ENCODE results near the gene RELN. TPM values are rescaled to one million over a fixed set of nuclear protein-coding genes. Genes with fewer than 3 reads are reported as not detected.
A peak's percentile ranks its signal among the peaks of the same experiment; 100 is the strongest.

RELN gene
- total RNA-seq, 1 donor from 2014 or later: 168 TPM

DNA sequence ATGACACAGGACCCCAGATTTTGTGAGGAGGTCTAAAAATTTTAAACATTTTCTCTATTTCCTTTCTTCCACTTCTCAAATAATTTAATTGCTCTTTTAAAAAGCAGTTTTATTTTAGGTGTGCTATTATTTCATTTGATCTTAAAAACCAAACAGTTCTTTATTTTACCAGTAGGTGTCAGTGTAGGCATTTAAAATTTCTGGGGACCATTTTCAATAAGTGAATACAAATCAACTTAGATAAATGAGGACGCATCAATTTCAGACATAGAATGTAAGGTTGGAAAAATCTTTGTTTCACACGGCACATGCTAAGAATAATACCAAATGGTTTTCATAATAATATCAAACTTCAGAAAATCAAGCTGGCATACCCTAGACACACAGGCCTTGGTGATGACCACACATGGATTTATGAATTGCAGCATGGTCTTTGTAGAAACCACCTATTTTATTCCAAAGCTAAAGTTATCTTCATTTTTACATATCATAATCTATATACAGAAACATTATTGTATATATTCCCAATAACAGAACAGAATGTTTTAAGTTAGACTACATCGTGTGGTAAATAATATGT, 415.9 kb downstream of the RELN start:
- intact Hi-C loops (cut with DNase I): no loop called here
- ATAC-seq: no peak
- DNase-seq (ENCODE audit: low spot score): no peak

DNA sequence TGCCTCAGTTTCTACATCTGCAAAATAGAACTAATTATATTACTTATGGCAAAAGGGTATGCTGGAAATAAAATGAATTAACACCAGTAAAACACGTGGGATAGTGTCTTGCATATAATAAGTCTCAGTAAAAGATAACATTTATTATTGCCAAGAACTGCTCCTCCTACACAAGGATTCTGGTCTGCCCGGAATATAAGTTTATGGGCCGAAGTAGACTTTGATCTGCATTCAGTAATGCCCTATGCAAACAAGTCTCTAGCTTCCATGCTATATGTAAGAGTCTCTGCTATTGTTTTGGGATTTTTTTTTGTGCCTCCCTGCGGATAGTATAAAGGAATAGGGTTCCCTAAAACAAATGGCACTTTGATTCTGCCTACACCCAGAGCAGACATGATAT, 417.9 kb downstream of the RELN start:
- intact Hi-C loops (cut with DNase I): no loop called here
- DNase-seq (ENCODE audit: low spot score) (no peak), ATAC-seq (no peak)

DNA sequence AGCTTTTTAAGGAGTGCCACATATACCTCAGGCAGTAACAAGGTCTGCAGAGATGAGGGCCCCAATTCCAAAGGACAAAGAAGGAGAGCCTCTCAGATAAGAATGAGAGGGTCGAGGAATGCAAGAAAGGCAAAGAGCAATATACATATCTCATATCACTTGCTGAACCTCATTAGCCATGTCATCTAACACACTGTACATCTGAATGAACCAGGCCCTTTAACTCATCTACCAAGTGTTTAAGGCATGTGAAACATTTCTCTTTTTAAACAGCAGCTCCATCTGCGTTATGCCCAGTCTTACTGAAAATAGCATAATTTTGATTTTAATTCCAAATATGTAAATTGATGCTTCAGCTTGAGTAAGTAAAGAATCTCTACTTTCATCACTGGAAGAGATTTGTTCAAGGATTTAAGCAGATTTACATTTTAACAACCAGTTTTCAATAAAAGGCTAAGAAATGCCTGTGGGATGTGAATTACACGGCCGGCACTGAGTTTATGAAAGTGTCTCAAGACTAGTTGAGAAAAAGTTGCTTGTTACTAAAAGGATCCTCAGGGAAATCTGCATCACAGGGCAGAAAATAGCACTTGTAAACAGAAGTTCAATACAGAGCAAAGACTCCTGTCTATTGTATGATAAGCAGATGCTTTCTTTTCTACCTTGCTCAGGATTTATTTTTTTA, 419.7 kb downstream of the RELN start:
- intact Hi-C loops (cut with DNase I): no loop called here
- DNase-seq (ENCODE audit: low spot score) (no peak), ATAC-seq (no peak)

GRCh38 chr7:103564416-103564815, 425.0 kb downstream of the RELN start:
- DNase-seq (ENCODE audit: low spot score): no peak
- no peak for ATAC-seq
- intact Hi-C loops (cut with DNase I): no loop called here

DNA sequence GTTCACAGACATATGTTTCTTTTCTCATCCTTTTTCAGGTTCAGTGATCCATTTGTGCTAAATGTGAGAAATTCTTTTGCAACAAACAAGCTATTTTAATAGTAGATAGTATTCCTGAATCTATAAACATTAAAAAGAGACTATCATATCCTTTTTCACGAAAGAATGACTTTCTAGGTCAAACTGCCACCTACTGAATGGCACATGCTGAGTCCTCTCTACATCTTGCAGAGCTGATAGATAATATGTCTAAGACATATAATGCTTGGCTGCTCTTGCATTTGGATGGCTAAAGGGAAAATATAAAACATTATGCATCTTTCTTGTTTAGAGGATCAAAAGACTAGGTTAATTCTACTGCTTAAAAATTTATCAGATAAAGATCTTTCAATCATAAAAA, 429.3 kb downstream of the RELN start:
- ATAC-seq (no peak), DNase-seq (ENCODE audit: low spot score) (no peak)
- intact Hi-C loops (cut with DNase I): no loop called here

- intact Hi-C loops (cut with DNase I): no loop called here
- no peak for DNase-seq (ENCODE audit: low spot score)
- ATAC-seq: no peak
Measured at GRCh38 chr7:103551016-103551415, 438.4 kb downstream of the RELN start.

DNA sequence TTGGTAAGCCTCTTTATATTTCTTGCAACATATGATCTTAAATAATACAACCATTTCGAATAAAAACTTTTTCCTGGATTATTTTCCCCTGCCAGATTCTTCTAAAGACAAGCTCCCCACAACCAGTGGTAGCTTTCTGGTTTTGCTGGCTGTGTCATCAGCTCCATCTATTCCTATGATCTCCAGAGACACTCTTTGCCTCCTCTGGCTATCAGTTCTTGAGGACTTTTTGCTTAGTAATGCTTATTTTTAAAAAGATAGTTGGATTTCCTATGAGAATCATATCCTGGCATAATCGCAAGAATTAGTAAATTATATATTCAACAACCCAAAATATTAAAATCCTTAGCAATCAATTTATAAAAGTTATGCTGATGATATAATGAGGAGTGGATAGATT, 439.7 kb downstream of the RELN start:
- no peak for DNase-seq (ENCODE audit: low spot score)
- intact Hi-C loops (cut with DNase I): no loop called here
- ATAC-seq: no peak

DNA sequence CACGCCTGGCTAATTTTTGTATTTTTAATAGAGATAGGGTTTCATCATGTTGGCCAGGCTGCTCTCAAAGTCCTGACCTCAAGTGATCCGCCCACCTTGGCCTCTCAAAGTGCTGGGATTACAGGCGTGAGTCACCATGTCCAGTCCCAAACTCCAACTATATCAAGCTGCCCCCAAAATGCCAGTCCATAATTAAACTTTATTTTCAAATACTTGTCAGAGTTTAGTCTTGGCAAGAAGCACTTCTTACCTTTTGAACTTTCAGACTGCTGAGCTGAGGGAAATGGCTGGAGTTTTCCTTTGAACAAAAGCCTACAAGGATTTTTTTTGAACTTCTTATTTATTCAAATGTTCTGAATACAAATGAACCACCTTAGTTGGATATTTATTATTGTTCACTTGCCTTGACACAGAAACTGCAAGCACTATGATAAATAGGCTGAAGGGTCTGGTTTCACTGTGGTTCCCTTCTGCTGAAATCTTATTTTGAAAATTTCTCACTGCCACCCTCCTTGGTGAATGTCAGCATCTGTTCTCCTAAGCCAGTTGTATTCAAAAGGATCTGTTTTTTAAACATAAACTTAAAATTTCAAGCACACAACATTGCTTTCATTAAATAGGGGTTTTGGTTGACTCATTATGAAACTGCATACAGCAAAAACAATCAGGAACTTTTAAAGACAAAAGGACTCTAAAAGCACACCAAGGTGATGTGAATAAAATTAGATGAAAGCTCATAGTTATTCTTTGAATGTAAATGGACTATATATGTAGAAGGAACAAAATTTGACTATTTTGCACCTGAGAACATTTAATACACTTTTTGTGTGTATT, 441.8 kb downstream of the RELN start:
- intact Hi-C loops (cut with DNase I): no loop called here
- no peak for DNase-seq (ENCODE audit: low spot score)
- no peak for ATAC-seq

DNA sequence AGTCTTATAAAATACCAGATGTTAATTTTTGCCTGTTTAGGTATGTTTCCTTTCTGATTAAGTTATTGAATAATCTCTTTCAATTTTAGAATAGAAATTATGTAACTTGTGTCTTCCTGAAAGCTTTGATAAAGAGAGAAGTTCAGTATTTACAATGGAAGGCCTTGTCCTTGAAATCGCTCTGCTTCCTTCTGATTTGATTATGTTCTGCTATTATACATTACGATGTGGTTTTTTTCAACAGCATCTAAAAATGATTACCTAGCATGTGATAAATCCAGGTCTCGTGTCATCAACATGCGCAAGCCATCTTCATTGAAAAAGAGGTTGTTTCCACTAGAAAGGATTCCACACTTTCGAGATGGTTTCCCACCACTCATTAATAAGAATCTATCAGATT, 447.0 kb downstream of the RELN start:
- DNase-seq (ENCODE audit: low spot score) (no peak), ATAC-seq (no peak)
- intact Hi-C loops (cut with DNase I): no loop called here

DNA sequence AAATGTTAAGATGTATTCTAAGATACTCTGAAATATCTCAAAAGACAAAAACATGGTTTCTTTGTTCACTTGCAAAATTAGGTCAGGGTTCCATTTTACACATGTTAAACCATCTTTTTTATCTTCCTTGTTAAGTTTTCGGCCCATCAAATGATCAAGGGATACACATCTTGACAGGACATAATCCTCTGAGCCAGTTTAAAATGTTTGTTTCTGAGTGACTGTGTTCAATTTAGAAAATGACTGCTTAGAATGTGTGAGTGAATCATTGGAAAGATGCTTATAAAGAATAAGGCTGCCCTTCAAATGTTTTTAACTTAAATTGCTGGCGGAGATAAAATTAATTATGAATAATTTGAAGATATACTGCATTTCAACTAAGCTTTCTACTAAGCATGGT, 447.5 kb downstream of the RELN start:
- no peak for DNase-seq (ENCODE audit: low spot score)
- ATAC-seq: no peak
- intact Hi-C loops (cut with DNase I): no loop called here

- ATAC-seq (peak; percentile 63), DNase-seq (ENCODE audit: low spot score) (no peak)
Measured at GRCh38 chr7:103541026-103541425, 448.4 kb downstream of the RELN start.

GRCh38 chr7:103540338-103540737, 449.1 kb downstream of the RELN start:
- no peak for DNase-seq (ENCODE audit: low spot score)
- intact Hi-C loops (cut with DNase I): no loop called here
- ATAC-seq: no peak

More at GRCh38 chr7:103541026-103541425, 448.4 kb downstream of the RELN start:
- intact Hi-C loops (cut with DNase I): no loop called here

DNA sequence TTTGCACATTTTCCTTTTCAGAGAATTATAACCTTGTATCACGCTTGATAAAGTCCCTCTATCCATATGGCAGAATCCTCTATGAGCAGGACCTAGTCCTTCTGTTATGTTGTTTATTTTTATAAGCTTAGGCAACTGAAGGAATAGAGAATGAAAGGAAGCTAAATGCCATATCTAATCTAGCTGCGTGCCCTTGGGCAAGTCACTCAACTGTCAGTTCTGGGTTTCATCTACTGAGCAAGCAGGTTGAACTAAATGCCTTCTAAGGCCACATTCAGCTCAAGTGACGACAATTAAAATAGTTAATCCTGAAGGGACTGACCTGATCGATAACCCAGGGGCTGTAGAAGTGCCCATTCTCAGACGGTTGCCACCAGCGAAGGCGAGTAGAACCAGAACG, 449.6 kb downstream of the RELN start:
- DNase-seq (ENCODE audit: low spot score) (no peak), ATAC-seq (no peak)

DNA sequence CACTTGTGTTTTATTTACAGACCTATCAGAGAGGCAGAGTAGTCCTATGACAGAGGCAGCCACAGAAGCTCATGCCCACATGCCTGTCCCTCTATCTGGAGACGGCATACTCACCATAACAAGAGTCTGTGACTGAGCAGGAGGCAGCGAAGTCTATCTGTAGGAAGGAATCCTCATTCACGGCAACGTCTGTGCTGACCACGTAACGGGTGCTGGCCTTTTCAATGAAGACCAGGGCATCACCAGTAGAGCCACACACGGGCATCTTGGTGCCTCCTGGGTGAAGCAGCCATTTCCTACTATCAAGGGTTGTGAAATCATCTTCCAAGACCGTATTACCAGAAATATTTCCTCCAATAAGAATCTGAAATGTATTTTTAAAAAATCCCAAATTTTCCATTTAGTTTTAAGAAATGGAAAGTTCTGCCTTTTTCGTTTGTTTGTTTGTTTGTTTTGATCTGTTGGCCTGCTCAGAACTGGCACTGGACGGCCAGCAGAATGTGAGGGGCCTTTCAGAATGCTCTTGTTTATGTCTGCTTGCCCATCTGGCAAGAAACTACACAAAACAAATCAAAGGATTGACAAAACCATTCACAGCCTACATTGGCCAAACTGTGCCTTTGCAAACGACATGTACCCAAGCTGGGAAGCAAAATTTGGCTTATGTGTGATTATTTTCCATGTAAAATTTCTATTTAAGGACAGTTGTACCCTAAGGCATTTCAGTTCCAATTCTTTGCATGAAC, 450.3 kb downstream of the RELN start:
- ATAC-seq: no peak
- intact Hi-C loops (cut with DNase I): no loop called here
- DNase-seq (ENCODE audit: low spot score): no peak

More for the DNA sequence above, 449.6 kb downstream of the RELN start:
- intact Hi-C loops (cut with DNase I): no loop called here

- no peak for ATAC-seq
- DNase-seq (ENCODE audit: low spot score): no peak
- intact Hi-C loops (cut with DNase I): no loop called here
Measured at GRCh38 chr7:103533761-103534160, 455.7 kb downstream of the RELN start.

DNA sequence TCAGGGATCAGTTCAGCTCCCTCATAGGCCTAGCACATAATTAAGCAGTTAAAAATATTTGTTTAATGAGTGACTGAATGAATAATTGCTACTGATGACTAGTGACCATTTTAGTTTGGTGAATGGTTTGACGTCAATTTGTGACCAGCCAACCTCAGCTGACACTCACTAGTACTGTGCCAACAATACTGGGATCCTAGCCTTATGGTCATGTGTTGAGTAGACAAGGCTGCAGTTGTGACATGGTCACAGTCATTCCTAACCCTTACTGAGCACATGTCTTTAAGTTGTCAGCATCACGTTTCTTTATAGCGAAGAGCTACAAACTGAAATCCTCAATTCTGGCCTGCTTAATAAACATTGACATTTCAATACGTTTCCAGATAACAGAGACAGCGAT, 456.5 kb downstream of the RELN start:
- no peak for ATAC-seq
- intact Hi-C loops (cut with DNase I): no loop called here
- no peak for DNase-seq (ENCODE audit: low spot score)

DNA sequence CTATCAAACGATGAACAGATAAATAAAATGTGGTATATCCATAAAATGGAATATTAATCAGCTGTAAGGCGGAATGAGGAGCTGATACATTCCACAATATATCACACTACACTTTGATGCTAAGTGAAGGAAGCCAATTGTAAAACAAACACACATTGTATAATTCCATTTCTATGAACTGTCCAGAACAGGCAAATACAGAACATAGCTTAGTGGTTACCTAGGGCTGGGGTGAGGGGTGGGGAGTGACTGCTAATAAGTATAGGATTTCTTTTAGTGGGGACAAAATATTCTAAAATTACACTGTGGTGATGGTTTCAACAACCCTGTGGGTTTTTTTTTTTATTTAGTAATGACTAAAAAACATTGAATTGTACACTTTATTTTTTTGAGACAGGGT, 461.3 kb downstream of the RELN start:
- DNase-seq (ENCODE audit: low spot score) (no peak), ATAC-seq (no peak)
- intact Hi-C loops (cut with DNase I): no loop called here

DNA sequence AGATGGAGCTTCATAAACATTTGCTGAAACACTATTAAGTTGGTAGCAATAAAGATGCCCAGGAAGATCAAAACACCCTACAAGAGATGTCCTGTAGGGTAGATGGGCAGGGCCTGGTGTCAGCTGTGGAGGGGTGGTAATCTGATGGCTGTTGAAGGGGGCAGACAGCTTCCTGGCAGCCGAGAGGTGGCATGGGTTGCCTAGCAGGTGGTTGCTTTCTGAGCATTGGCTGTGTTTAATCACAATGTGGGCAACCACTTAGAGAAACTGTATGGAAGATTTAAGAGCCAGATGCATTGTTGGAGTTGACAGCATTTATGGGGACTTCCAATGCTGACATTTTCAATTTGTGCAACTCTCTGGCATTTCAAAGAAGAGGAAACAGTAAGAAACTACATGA, 463.5 kb downstream of the RELN start:
- intact Hi-C loops (cut with DNase I): no loop called here
- ATAC-seq (no peak), DNase-seq (ENCODE audit: low spot score) (no peak)

GRCh38 chr7:103524042-103524907, 465.2 kb downstream of the RELN start:
- DNase-seq (ENCODE audit: low spot score): no peak
- intact Hi-C loops (cut with DNase I): no loop called here
- ATAC-seq: no peak
